KOPT-K1 (cell line): ENCODE results near the gene DAZAP1.

Experiments
- H3K27ac ChIP-seq: fragments of 200-600 bp; sonication (generic); 2 replicates; pipeline ENCODE4 v1.5.1; 2016; ENCODE audit warnings: antibody characterized with exemption, mild to moderate bottlenecking, low read depth, low read length; ENCODE audit not compliant: poor library complexity, severe bottlenecking
- H3K36me3 ChIP-seq: fragments of 200-600 bp; sonication (generic); 2 replicates; pipeline ENCODE4 v1.5.1; 2017; ENCODE audit warnings: antibody characterized with exemption, mild to moderate bottlenecking, low read length, moderate library complexity; ENCODE audit not compliant: insufficient read depth
- H3K9me3 ChIP-seq: fragments of 200-600 bp; sonication (generic); 2 replicates; pipeline ENCODE4 v1.5.1; 2017; ENCODE audit warnings: antibody characterized with exemption, low read length, mild to moderate bottlenecking; ENCODE audit not compliant: insufficient read depth, poor library complexity, severe bottlenecking

Gene DAZAP1

GRCh38 chr19:1455336-1456120 is 48.1 kb downstream of the DAZAP1 start:
- Histone ChIP-seq H3K9me3 (no peaks in the 10 kb centered on the region), H3K27ac (no peak overlapping the region), H3K36me3 (no peaks in the 10 kb centered on the region)

GRCh38 chr19:1456121-1456900 is 48.9 kb downstream of the DAZAP1 start:
- no peaks in the 10 kb centered on the region for H3K36me3 ChIP-seq
- no peaks in the 10 kb centered on the region for H3K9me3 ChIP-seq
- H3K27ac ChIP-seq: no peak overlapping the region

GRCh38 chr19:1457031-1457739 is 49.8 kb downstream of the DAZAP1 start:
- Histone ChIP-seq H3K36me3 (no peaks in the 10 kb centered on the region), H3K27ac (no peak overlapping the region), H3K9me3 (no peaks in the 10 kb centered on the region)

GRCh38 chr19:1457892-1458291 is 50.5 kb downstream of the DAZAP1 start:
- Histone ChIP-seq H3K27ac (no peak overlapping the region), H3K36me3 (no peaks in the 10 kb centered on the region), H3K9me3 (no peaks in the 10 kb centered on the region)

GRCh38 chr19:1459479-1459878 is 52.1 kb downstream of the DAZAP1 start:
- no peaks in the 10 kb centered on the region for H3K36me3 ChIP-seq
- no peak overlapping the region for H3K27ac ChIP-seq
- H3K9me3 ChIP-seq: no peaks in the 10 kb centered on the region

- Histone ChIP-seq H3K27ac (no peak overlapping the region), H3K36me3 (no peaks in the 10 kb centered on the region), H3K9me3 (no peaks in the 10 kb centered on the region)
Observed at GRCh38 chr19:1460033-1460995, 52.9 kb downstream of the DAZAP1 start.

GRCh38 chr19:1461862-1462261 is 54.5 kb downstream of the DAZAP1 start:
- Histone ChIP-seq H3K36me3 (no peaks in the 10 kb centered on the region), H3K27ac (no peak overlapping the region), H3K9me3 (no peaks in the 10 kb centered on the region)

- Histone ChIP-seq H3K36me3 (no peaks in the 10 kb centered on the region), H3K9me3 (no peaks in the 10 kb centered on the region), H3K27ac (no peak overlapping the region)
Observed at GRCh38 chr19:1465191-1466016, 58.0 kb downstream of the DAZAP1 start.

GRCh38 chr19:1466018-1466460 is 58.7 kb downstream of the DAZAP1 start:
- no peaks in the 10 kb centered on the region for H3K9me3 ChIP-seq
- H3K36me3 ChIP-seq: no peaks in the 10 kb centered on the region
- H3K27ac ChIP-seq: no peak overlapping the region

- Histone ChIP-seq H3K27ac (no peak overlapping the region), H3K36me3 (no peaks in the 10 kb centered on the region), H3K9me3 (no peaks in the 10 kb centered on the region)
Observed at GRCh38 chr19:1466461-1467214, 59.3 kb downstream of the DAZAP1 start.

GRCh38 chr19:1467215-1467489 is 59.8 kb downstream of the DAZAP1 start:
- Histone ChIP-seq H3K27ac (no peak overlapping the region), H3K36me3 (no peaks in the 10 kb centered on the region), H3K9me3 (no peaks in the 10 kb centered on the region)

- Histone ChIP-seq H3K9me3 (no peaks in the 10 kb centered on the region), H3K36me3 (no peaks in the 10 kb centered on the region), H3K27ac (no peak overlapping the region)
Observed at GRCh38 chr19:1467490-1468273, 60.3 kb downstream of the DAZAP1 start.
